ENCODE data around the gene F12. TPM values are rescaled to one million over a fixed set of nuclear protein-coding genes. Genes with fewer than 3 reads are reported as not detected.

F12 gene
- total RNA-seq, 2 donors from 2014 or later = 0.95 to 2.9 TPM

- H3K4me3 Mint-ChIP-seq = peak overlapping the region; percentile 74
- 33 to 39% methylated on average over 10 to 11 of the region's 11 CpGs for WGBS, 2 experiments (ENCODE audit: insufficient coverage in 1 of 2, insufficient read length in 1 of 2)
- H3K9ac ChIP-seq (ENCODE audit: extremely low read depth, low read length, poor library complexity, severe bottlenecking) = peak overlapping the region; percentile 91
Measured at GRCh38 chr5:177427211-177427822, 18.0 kb upstream of the F12 start.

GRCh38 chr5:177426566-177427210, 17.3 kb upstream of the F12 start, which contains the start of gene GRK6:
GRK6 (plus strand) TSS chr5:177426676; CDS start chr5:177426846, 170 bp downstream.
- H3K4me3 ChIP-seq (ENCODE audit: low read length) = peak within 1 kb of the TSS; percentile 90
- peaks cover 7% of the 10 kb centered on the region for H3K36me3 Mint-ChIP-seq (ENCODE audit: low read depth)
- TF ChIP-seq, protein P1, sequence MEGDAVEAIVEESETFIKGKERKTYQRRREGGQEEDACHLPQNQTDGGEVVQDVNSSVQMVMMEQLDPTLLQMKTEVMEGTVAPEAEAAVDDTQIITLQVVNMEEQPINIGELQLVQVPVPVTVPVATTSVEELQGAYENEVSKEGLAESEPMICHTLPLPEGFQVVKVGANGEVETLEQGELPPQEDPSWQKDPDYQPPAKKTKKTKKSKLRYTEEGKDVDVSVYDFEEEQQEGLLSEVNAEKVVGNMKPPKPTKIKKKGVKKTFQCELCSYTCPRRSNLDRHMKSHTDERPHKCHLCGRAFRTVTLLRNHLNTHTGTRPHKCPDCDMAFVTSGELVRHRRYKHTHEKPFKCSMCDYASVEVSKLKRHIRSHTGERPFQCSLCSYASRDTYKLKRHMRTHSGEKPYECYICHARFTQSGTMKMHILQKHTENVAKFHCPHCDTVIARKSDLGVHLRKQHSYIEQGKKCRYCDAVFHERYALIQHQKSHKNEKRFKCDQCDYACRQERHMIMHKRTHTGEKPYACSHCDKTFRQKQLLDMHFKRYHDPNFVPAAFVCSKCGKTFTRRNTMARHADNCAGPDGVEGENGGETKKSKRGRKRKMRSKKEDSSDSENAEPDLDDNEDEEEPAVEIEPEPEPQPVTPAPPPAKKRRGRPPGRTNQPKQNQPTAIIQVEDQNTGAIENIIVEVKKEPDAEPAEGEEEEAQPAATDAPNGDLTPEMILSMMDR (conservative IDR thresholded peaks at IDR 0.05) = no peak
- DNase-seq = peak; percentile 76
- peak within 1 kb of the TSS; percentile 98 for H3K27ac Mint-ChIP-seq
- peak within 1 kb of the TSS; percentile 91 for H3K9ac ChIP-seq (ENCODE audit: extremely low read depth, low read length, poor library complexity, severe bottlenecking)
- peak within 1 kb of the TSS; percentile 74 for H3K4me3 Mint-ChIP-seq
- no peaks in the 10 kb centered on the region for H3K4me1 ChIP-seq (ENCODE audit: control insufficient read depth, insufficient read depth, low read length)
- peaks cover 14% of the 10 kb centered on the region for H3K4me1 Mint-ChIP-seq
- peaks cover 5% of the 10 kb centered on the region for H3K36me3 ChIP-seq (ENCODE audit: control insufficient read depth, insufficient read depth, low read length)
- WGBS, 2 experiments (ENCODE audit: insufficient coverage in 1 of 2, insufficient read length in 1 of 2) = 0 to 1% methylated on average over 34 to 82 of the region's 82 CpGs
- H3K27ac ChIP-seq (ENCODE audit: low read depth, low read length) = peak within 1 kb of the TSS; percentile 87
- no peaks in the 10 kb centered on the region for H3K9me3 Mint-ChIP-seq
- peaks cover 9% of the 10 kb centered on the region for H3K27me3 Mint-ChIP-seq (ENCODE audit: insufficient read depth)
- no peaks in the 10 kb centered on the region for H3K9me3 ChIP-seq (ENCODE audit: control insufficient read depth, low read length)
- H3K27me3 ChIP-seq (ENCODE audit: control insufficient read depth, insufficient read depth, low read length, poor library complexity, severe bottlenecking) = no peaks in the 10 kb centered on the region

More at GRCh38 chr5:177427211-177427822, 18.0 kb upstream of the F12 start:
- Histone ChIP-seq H3K4me1 (ENCODE audit: control insufficient read depth, insufficient read depth, low read length) (no peaks in the 10 kb centered on the region), H3K36me3 (ENCODE audit: control insufficient read depth, insufficient read depth, low read length) (peaks cover 8% of the 10 kb centered on the region), H3K4me3 (ENCODE audit: low read length) (peak overlapping the region; percentile 90), H3K9me3 (ENCODE audit: control insufficient read depth, low read length) (no peaks in the 10 kb centered on the region), H3K27ac (ENCODE audit: low read depth, low read length) (no peak overlapping the region), H3K27me3 (ENCODE audit: control insufficient read depth, insufficient read depth, low read length, poor library complexity, severe bottlenecking) (no peaks in the 10 kb centered on the region)
- H3K27ac Mint-ChIP-seq = peak overlapping the region; percentile 58
- DNase-seq = no peak
- H3K9me3 Mint-ChIP-seq = no peaks in the 10 kb centered on the region
- TF ChIP-seq, protein P1 (conservative IDR thresholded peaks at IDR 0.05) = no peak
- peaks cover 14% of the 10 kb centered on the region for H3K4me1 Mint-ChIP-seq
- peaks cover 7% of the 10 kb centered on the region for H3K36me3 Mint-ChIP-seq (ENCODE audit: low read depth)
- peaks cover 9% of the 10 kb centered on the region for H3K27me3 Mint-ChIP-seq (ENCODE audit: insufficient read depth)

- H3K4me3 ChIP-seq (ENCODE audit: low read length) = peak overlapping the region; percentile 83
- peak overlapping the region; percentile 98 for H3K27ac Mint-ChIP-seq
- H3K27me3 ChIP-seq (ENCODE audit: control insufficient read depth, insufficient read depth, low read length, poor library complexity, severe bottlenecking) = no peaks in the 10 kb centered on the region
- WGBS, 2 experiments (ENCODE audit: insufficient coverage in 1 of 2, insufficient read length in 1 of 2) = 0 to 1% methylated on average over 21 to 52 of the region's 52 CpGs
- peaks cover 6% of the 10 kb centered on the region for H3K36me3 Mint-ChIP-seq (ENCODE audit: low read depth)
- H3K9me3 ChIP-seq (ENCODE audit: control insufficient read depth, low read length) = no peaks in the 10 kb centered on the region
- H3K36me3 ChIP-seq (ENCODE audit: control insufficient read depth, insufficient read depth, low read length) = no peaks in the 10 kb centered on the region
- H3K9me3 Mint-ChIP-seq = no peaks in the 10 kb centered on the region
- TF ChIP-seq, protein P1 (conservative IDR thresholded peaks at IDR 0.05) = no peak
- H3K27ac ChIP-seq (ENCODE audit: low read depth, low read length) = peak overlapping the region; percentile 87
- peak overlapping the region; percentile 74 for H3K4me3 Mint-ChIP-seq
- H3K27me3 Mint-ChIP-seq (ENCODE audit: insufficient read depth) = peaks cover 9% of the 10 kb centered on the region
- peak; percentile 100 for DNase-seq
- no peaks in the 10 kb centered on the region for H3K4me1 ChIP-seq (ENCODE audit: control insufficient read depth, insufficient read depth, low read length)
- H3K4me1 Mint-ChIP-seq = peaks cover 16% of the 10 kb centered on the region
- H3K9ac ChIP-seq (ENCODE audit: extremely low read depth, low read length, poor library complexity, severe bottlenecking) = peak overlapping the region; percentile 57
Measured at GRCh38 chr5:177425801-177426565, 16.6 kb upstream of the F12 start.
